ENCODE results near the gene ADSL.
A peak's percentile ranks its signal among the peaks of the same experiment; 100 is the strongest.

Gene ADSL

DNA sequence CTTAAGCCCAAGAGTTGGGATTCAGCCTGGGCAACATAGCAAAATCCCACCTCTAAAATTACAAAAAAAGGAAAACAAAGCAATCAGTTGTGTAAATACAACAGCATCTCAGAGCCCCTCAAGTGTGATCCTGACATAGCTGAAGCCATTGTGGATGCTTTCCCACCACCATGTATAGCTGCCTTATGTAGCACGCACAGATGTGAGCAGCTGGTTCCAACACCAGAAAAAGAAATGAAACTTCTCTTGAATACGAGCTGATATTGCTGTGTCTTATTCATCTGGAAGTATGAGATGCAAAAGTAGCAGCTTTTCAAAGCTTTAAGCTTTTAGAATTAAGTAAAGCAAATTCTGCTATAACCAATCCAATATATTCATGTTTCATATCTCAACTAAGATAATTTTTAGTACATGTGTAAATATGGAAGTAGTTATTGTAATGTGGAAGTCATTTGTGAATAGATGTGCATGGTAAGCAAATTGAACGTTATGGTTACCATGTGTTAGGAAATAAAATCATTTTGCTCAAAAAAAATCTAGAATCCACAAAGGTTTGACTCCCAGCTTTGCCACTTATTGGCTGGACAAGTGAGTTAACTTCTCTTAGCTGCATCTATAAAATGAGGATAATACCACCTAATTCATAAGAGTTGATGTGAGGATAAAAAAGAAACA, 87.3 kb downstream of the ADSL start:
- Histone ChIP-seq H3K36me3 (replicated peaks) (peaks cover 30% of the 10 kb centered on the region), H3K27ac (no peak overlapping the region), H3K27me3 (replicated peaks) (no peaks in the 10 kb centered on the region), H3K4me3 (ENCODE audit: low read depth, low read length) (no peak overlapping the region)
- no peak for DNase-seq
- in situ Hi-C loops (cut with HindIII; ENCODE audit: low pct_ligation_motif_present, low sequenced_read_pairs) = no loop called here
- TF ChIP-seq, protein P1, sequence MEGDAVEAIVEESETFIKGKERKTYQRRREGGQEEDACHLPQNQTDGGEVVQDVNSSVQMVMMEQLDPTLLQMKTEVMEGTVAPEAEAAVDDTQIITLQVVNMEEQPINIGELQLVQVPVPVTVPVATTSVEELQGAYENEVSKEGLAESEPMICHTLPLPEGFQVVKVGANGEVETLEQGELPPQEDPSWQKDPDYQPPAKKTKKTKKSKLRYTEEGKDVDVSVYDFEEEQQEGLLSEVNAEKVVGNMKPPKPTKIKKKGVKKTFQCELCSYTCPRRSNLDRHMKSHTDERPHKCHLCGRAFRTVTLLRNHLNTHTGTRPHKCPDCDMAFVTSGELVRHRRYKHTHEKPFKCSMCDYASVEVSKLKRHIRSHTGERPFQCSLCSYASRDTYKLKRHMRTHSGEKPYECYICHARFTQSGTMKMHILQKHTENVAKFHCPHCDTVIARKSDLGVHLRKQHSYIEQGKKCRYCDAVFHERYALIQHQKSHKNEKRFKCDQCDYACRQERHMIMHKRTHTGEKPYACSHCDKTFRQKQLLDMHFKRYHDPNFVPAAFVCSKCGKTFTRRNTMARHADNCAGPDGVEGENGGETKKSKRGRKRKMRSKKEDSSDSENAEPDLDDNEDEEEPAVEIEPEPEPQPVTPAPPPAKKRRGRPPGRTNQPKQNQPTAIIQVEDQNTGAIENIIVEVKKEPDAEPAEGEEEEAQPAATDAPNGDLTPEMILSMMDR (IDR thresholded peaks at IDR 0.05; ENCODE audit: low read depth, low read length, missing control alignments) = no peak

DNA sequence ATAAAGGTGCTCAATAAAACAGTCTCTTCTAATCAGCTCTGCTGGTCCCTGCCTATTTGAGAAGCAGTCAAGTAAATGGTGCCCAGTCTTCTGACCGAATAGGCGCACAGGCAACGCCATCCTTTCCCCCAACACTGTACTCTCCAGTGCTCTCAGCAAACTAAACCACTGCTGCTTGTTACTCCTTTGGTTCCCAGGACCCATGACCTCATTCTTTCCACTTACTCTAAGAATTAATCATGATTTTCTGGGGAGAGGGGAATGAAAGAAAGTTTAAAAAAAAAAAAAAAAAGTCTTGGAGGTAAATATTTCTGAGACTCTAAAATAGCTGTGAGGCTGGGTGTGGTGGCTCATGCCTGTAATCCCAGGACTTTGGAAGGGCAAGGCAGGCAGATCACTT, 87.8 kb downstream of the ADSL start:
- in situ Hi-C loops (cut with HindIII; ENCODE audit: low pct_ligation_motif_present, low sequenced_read_pairs) = no loop called here
- peaks cover 26% of the 10 kb centered on the region for H3K36me3 ChIP-seq (replicated peaks)

DNA sequence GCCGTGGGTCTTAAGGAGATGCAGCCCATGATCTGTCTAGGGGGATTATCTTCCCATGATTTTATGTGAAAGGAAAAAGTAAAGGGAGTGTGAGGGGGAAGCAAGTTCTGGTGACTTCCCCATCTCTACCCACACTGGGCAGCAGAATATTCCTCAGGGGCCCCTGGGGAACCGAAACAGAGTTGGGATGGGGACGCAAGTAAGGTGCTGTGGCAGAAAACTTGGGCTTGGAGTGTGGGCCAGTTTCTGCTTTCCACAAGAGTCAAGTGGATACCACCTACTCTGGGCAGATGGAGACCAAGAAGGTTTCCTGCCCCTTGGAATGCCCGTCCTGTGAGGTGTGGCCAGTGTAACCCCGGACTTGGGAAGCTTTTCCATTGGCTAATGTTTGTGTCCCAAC, 88.4 kb downstream of the ADSL start:
- no peak overlapping the region for H3K27ac ChIP-seq
- no peak overlapping the region for H3K4me3 ChIP-seq (ENCODE audit: low read depth, low read length)

More for the DNA sequence above, 87.8 kb downstream of the ADSL start:
- TF ChIP-seq, protein P1 (IDR thresholded peaks at IDR 0.05; ENCODE audit: low read depth, low read length, missing control alignments) = no peak
- no peaks in the 10 kb centered on the region for H3K27me3 ChIP-seq (replicated peaks)
- no peak for DNase-seq
- H3K27ac ChIP-seq = no peak overlapping the region
- no peak overlapping the region for H3K4me3 ChIP-seq (ENCODE audit: low read depth, low read length)

DNA sequence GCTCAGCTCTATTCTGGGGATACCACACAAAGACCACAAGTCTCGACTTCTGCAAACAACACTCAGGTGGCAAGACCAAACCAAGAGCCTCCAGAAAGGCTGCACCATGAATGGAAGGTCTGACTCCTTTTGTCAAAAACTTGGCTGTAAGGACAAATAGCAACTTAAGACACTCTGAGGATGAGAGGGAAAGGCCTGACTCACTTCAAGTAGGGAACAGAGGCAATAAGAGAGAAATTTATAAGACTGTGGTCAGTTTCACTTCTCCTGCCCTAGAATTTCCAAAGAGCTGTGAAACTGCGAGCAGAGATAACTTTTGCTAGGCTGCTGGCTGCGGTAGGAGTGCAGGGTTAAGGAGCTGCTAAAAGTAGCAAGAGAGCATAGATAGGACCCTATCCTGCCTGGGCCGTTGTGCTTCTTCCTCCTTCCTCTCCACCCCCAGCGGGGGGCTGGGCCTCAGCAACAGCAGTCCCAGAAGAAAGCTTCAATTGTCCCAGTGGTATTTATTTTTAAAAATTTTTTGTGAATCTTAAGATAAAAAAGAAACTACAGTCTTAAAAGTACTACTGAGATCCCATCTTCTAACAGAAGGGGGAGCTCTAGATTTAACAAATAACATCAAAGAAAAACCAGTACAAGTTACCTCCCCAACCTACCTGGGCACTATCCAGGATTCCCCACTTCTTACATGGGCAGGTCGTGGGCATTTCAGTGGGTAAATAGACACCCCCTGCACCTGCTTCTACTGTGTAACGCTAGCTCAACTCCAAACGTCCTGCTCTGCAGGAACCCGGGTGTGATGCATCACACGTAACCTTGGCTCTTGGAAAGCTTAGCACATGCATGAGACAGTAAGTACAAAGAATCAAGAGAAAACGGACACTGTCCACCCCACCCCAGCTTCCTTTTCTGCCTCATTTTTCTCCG, 90.5 kb downstream of the ADSL start:
- peak; percentile 59 for DNase-seq
- Histone ChIP-seq H3K27me3 (replicated peaks) (no peaks in the 10 kb centered on the region), H3K4me3 (ENCODE audit: low read depth, low read length) (peak overlapping the region; percentile 9), H3K27ac (peak overlapping the region; percentile 63), H3K36me3 (replicated peaks) (peaks cover 14% of the 10 kb centered on the region)
- TF ChIP-seq, protein P1 (IDR thresholded peaks at IDR 0.05; ENCODE audit: low read depth, low read length, missing control alignments) = peak; percentile 57
- in situ Hi-C loops (cut with HindIII; ENCODE audit: low pct_ligation_motif_present, low sequenced_read_pairs) = loop anchor here (5.0 kb wide), 1 partner anchor 211 kb away; no protein-coding TSS in a partner anchor

More for the DNA sequence above, 88.4 kb downstream of the ADSL start:
- DNase-seq = no peak
- H3K36me3 ChIP-seq (replicated peaks) = peaks cover 20% of the 10 kb centered on the region
- TF ChIP-seq, protein P1 (IDR thresholded peaks at IDR 0.05; ENCODE audit: low read depth, low read length, missing control alignments) = no peak
- in situ Hi-C loops (cut with HindIII; ENCODE audit: low pct_ligation_motif_present, low sequenced_read_pairs) = loop anchor here (5.0 kb wide), 1 partner anchor 213 kb away; no protein-coding TSS in a partner anchor
- H3K27me3 ChIP-seq (replicated peaks) = no peaks in the 10 kb centered on the region
